Activated CD4-positive, CD25-positive, alpha-beta regulatory T cell (primary cell): ENCODE data around the gene FBXL13.
"Not testable (repeated sequence)": the region's sequence is repeated elsewhere in the genome, so short reads cannot be mapped to it uniquely, and the experiment has no call there.

ENCODE experiments used
- DNase-seq, 4 experiments: peaks; one replicate each; lab custom pipeline; 2025; lab: John Stamatoyannopoulos, UW

The FBXL13 gene

DNA sequence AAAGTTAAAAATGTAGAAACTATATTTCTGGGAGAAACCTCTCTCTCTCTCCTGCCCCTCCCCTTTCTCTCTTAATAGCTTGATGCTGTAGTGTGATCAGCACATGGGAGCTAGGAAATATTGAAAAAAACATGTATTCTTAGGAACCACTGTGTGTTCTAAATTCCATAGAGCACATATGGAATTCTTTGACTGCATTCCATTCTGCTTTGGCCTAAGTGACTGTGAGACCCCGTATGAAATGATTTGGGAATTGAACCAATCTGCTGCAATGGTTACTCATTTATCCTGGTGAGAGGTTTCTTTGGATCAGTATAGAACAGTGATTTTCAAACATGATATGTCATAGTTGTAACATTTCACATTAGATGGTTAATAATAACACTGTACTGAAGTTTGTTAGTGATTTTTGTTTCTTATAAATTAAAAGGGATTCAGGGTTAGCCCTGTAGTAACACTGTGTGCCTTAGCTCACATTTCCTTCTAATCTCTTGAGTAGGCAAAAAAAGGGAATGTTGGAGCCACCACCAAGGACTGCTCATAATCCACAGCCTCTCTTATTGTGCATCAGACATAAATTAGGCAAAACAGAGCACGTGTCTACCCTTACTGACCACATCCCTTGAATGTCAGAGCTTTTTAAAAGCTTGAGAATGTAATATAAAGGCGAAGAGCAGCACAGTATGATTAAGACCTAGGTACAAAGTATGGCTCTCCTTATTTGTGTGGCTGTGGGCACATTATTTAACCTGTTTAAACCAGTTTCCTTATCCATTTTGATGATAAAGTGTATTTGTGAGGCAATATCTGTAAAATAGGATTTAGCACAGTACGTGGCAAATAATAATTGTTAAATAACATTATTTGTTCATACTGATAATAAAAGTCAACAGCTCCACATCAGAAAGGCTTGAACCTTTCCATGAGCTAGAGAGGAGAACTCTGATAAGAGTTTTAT lies 256.7 kb downstream of the FBXL13 start:
- DNase-seq = no peak

GRCh38 chr7:102814025-102814471 lies 260.5 kb downstream of the FBXL13 start:
- no peak for DNase-seq

DNA sequence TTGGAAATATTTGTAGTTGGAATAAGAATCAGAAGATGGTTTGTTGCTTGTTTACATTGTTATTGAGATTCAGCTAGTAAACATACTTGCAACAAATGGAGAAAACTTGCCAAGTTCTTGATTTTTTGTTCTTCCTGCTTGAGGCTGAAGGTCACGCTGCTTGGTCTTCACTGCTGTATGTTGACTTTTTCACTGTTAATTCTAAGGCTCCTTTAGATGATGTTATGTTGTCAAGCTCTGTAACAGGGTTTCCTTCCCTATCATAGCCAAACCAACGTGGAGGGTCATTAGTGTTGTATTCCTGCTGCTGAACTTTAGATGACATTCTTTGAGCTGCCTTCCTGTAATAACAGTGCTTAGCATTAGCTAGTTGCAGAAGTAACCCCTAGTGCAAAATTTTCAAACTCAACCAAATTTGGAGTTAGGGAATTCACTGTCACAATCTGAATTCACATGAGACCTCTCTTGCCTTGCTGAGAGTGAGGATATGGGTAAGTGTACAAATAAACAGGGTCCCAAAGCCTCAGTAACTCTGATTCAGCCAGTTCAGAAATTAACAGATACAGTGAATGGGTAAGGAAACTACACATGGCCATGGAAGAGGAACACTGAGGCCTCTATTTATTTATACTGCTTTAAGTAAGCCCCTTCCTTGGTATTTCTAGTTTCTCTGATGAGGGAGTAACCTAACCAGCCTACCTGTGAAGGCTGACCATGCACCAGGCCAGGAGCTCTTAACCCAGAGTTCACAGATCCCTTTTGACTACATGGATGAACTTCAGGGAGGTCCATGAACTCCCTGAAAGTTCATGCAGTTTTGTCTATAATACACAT lies 261.2 kb downstream of the FBXL13 start:
- no peak for DNase-seq

DNA sequence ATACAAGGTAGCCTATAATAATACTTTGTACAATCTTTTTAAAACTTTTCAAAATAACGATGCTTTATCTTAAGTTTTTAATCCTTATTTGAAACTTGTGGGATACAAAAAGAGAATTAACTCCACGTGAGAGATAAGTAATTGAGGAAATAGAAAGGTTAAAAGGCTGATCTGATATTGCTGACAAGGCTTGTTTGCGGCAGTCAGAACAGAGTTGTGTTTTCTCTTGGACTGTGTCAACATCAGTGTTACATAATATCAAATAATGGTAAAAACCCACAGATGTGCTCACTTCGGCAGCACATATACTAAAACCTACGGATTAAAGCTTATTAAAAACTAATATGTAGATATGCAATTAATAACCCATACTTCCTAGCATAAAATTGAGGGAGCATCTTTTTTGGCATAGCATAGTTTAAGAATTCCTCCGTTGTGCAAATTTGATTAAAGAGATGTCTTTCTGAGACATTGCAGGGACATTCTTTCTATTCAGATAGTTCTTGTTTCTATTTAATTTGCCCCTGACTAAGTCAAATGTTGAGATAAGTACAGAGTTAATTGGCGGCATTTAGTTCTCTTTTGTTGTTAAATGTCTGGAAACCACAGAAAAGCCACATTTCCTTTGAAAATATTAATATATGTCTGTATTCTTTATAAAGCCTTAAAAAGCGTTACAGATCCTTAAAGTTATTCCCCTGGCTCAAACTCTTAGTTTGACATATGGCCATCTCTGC lies 262.5 kb downstream of the FBXL13 start:
- no peak for DNase-seq

DNA sequence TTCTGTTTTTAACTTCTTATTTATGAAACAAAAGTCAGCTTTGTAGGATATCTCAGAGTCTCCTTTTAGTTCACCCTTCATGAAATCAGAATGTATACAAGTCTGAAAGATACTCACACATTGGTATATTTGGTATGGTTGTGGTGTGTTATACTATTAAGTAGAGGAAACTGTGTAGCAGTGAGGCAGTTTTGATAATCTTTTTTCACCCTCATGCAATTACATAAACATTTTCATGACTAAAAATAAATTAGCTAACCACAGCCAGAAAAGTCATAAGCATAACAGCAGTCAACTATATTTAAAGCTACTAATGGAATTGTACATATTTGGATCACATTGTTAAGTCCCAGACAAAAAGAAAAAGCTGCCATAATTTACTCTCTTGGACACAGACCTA lies 263.7 kb downstream of the FBXL13 start:
- DNase-seq = no peak

DNA sequence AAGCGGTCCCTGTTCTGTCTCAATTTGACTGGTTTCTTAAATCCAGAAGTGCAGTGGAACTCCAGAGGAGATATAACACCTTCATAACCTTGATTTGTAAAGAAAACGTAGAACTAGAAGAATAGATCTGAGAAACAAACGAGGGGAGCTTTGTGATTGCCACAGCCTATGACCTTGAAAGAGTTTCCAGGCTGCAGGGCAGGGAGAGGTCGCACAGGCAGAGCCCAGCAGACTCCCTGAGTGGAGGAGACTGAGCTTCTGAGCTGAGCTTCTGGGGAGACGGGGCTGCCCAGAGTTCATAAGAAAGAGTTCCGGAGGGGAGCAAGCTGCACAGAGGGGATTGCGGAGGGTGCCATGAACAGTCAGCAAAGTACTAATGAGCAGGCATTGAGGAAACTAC lies 268.0 kb downstream of the FBXL13 start:
- no peak for DNase-seq

DNA sequence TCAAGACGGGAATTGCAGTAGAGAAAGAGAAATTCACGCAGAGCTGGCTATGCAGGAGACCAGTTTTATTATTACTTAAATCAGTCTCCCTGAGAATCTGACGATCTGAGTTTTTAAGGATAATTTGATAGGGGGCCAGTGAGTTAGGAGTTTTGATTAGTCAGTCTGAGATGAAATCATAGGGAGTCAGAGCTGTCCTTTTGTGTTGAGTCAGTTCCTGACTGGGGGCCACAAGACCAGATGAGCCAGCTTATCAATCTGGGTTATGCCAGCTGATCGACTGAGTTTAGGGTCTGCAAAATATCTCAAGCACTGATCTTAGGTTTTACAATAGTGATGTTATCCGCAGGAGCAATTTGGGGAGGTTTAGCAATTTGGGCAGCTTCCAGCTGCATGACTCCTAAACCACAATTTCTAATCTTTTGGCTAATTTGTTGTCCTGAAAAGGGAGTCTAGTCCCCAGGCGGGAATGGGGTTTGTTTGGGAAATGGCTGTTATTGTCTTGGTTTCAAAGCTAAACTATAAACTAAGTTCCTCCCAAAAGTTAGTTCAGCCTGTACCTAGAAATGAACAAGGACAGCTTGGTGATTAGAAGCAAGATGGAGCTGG lies 278.5 kb downstream of the FBXL13 start:
- not testable (repeated sequence) for DNase-seq

- not testable (repeated sequence) for DNase-seq
These were observed 280.0 kb downstream of the FBXL13 start for GRCh38 chr7:102794567-102794966.

DNA sequence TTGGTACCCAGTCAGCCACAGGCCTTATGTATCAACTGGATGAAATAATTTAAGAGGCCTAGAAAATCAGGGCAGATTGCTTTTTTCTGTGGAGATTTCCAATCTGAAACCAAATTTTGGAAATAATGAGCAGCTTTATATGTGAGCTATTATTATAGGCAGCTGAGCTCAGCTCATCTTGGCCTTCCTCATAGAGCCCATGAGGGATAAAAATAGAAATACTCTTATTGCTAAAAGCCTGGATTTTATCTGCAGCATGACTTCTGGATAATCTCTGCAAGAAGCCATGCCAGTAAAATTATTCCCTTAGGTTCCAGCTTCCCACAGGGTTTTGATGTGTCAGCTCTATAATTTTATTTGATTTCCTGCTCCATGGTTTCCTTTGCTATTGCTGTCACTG lies 282.8 kb downstream of the FBXL13 start:
- not testable (repeated sequence) for DNase-seq

GRCh38 chr7:102791367-102791766 lies 283.2 kb downstream of the FBXL13 start:
- DNase-seq = not testable (repeated sequence)

GRCh38 chr7:102790364-102791100 lies 284.1 kb downstream of the FBXL13 start:
- not testable (repeated sequence) for DNase-seq

DNA sequence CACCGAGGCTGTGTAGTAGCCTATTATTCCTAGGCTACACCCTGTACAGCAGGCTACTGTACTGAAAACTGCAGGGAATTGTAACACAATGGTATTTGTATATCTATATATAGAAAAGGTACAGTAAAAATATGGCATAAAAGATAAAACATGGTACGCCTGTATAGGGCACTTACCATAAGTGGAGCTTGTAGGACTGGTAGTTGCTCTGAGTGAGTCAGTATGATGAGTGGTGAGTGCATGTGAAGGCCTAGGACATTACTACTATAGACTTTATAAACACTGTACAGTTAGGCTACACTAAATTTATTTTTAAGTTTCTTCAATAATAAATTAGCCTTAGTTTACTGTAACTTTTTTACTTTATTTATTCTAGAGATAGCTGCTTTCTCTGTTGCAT lies 285.8 kb downstream of the FBXL13 start:
- DNase-seq = not testable (repeated sequence)

DNA sequence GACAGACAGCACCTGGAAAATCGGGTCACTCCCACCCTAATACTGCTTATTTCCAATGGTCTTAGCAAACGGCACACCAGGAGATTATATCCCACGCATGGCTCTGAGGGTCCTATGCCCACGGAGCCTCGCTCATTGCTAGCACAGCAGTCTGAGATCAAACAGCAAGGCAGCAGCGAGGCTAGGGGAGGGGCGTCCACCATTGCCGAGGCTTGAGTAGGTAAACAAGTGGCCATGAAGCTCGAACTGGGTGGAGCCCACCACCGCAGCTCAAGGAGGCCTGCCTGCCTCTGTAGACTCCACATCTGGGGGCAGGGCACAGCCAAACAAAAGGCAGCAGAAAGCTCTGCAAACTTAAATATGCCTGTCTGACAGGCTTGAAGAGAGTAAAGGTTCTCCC lies 293.7 kb downstream of the FBXL13 start:
- DNase-seq = not testable (repeated sequence)

GRCh38 chr7:102778663-102779062 lies 295.9 kb downstream of the FBXL13 start:
- DNase-seq = not testable (repeated sequence)

- not testable (repeated sequence) for DNase-seq
These were observed 298.4 kb downstream of the FBXL13 start for GRCh38 chr7:102776217-102776616.

GRCh38 chr7:102770467-102770866 lies 304.1 kb downstream of the FBXL13 start:
- not testable (repeated sequence) for DNase-seq

DNA sequence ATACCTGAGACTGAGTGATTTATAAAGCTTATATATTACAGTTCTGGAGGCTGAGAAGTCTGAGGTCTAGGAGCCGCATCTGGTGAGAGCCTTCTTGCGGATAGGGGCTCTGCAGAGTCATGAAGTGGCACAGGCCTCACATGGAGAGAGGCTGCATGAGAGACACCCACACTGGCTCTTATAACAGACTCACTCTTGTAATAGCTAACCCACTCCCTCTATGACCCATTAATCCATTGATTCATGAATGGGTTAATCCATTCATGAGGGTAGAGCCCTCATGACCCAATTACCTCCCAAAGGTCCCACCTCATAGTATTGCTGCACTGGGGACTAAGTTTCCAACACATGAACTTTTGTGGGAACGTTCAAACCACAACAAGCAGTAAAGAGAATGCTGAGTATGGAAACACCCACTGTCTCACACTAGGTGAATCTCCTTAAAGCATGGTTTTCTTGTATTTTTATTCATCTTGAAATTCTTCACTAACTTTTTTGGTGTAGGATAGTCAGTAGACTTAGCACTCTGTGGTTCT lies 304.9 kb downstream of the FBXL13 start:
- not testable (repeated sequence) for DNase-seq

GRCh38 chr7:102763295-102763905 lies 311.2 kb downstream of the FBXL13 start:
- DNase-seq = not testable (repeated sequence)
